Neural cell (in vitro differentiated cells): ENCODE measurements around the gene GPR25. TPM values are rescaled to one million over a fixed set of nuclear protein-coding genes. Genes with fewer than 3 reads are reported as not detected.

Experiments used
- H2AFZ ChIP-seq: fragments of 200-600, 300-800 bp; sonication (generic), shearing (Covaris generic); 2 replicates; pipeline ENCODE4 v1.6.0; 2014; ENCODE audit warnings: low read depth, mild to moderate bottlenecking, antibody characterized with exemption, low read length, moderate library complexity
- H3F3A ChIP-seq: fragments of 200-600 bp; shearing (Covaris generic); 2 replicates; pipeline ENCODE4 v1.6.1; 2016; ENCODE audit warnings: mild to moderate bottlenecking, moderate library complexity, mixed read lengths, antibody characterized with exemption, low read length; ENCODE audit not compliant: insufficient read depth, poor library complexity, severe bottlenecking
- H3K27ac ChIP-seq: fragments of 200-600, 300-800 bp; sonication (generic), shearing (Covaris generic); 2 replicates; pipeline ENCODE4 v1.5.1; 2014; ENCODE audit warnings: mild to moderate bottlenecking, low read length, moderate library complexity
- H3K27me3 ChIP-seq: fragments of 300-800, 200-600 bp; sonication (generic), shearing (Covaris generic); 2 replicates; pipeline ENCODE4 v1.6.0; 2014; ENCODE audit warnings: mild to moderate bottlenecking, low read depth, low read length, moderate library complexity; ENCODE audit not compliant: insufficient read depth
- H3K36me3 ChIP-seq: fragments of 300-800, 200-600 bp; sonication (generic), shearing (Covaris generic); 2 replicates; pipeline ENCODE4 v1.5.1; 2014; ENCODE audit warnings: mild to moderate bottlenecking, antibody characterized with exemption, low read length, moderate library complexity; ENCODE audit not compliant: insufficient read depth
- H3K4me2 ChIP-seq: fragments of 300-800, 200-600 bp; sonication (generic), shearing (Covaris generic); 2 replicates; pipeline ENCODE4 v1.6.0; 2014; ENCODE audit warnings: mild to moderate bottlenecking, low read length
- H3K4me3 ChIP-seq: fragments of 300-800, 200-600 bp; sonication (generic), shearing (Covaris generic); 2 replicates; pipeline ENCODE4 v1.5.1; 2014; ENCODE audit warnings: mild to moderate bottlenecking, low read length, moderate library complexity
- H3K79me2 ChIP-seq: fragments of 200-600 bp; shearing (Covaris generic); replicated peaks from 2 replicates; pipeline ENCODE4 v1.6.0; 2014; ENCODE audit warnings: mild to moderate bottlenecking, low read length, moderate library complexity; ENCODE audit not compliant: insufficient read depth
- H3K9ac ChIP-seq: fragments of 300-800, 200-600 bp; sonication (generic), shearing (Covaris generic); 2 replicates; pipeline ENCODE4 v1.6.1; 2016; ENCODE audit warnings: mild to moderate bottlenecking, low read length, mixed read lengths
- H3K9me2 ChIP-seq: fragments of 200-600 bp; shearing (Covaris generic); 2 replicates; pipeline ENCODE4 v1.6.1; 2016; ENCODE audit warnings: mild to moderate bottlenecking, low read length, mixed read lengths; ENCODE audit not compliant: insufficient read depth
- H3K9me3 ChIP-seq: fragments of 200-600, 300-800 bp; sonication (generic), shearing (Covaris generic); 2 replicates; pipeline ENCODE4 v1.6.1; 2016; ENCODE audit warnings: mild to moderate bottlenecking, mixed run types, low read length, moderate library complexity, mixed read lengths
- H4K20me1 ChIP-seq: fragments of 200-600 bp; shearing (Covaris generic); 2 replicates; pipeline ENCODE4 v1.6.1; 2016; ENCODE audit warnings: mild to moderate bottlenecking, mixed run types; ENCODE audit not compliant: insufficient read depth
- CTCF ChIP-seq: fragments of 450-650 bp; IDR thresholded peaks from 2 replicates; pipeline ENCODE4 v1.5.1; 2014; ENCODE audit warnings: antibody characterized with exemption, mild to moderate bottlenecking, moderate library complexity; ENCODE audit not compliant: poor library complexity, severe bottlenecking
- EP300 ChIP-seq: fragments of 450-650 bp; conservative IDR thresholded peaks from 2 replicates; pipeline ENCODE4 v1.6.1; 2014; ENCODE audit warnings: antibody characterized with exemption, mild to moderate bottlenecking, moderate library complexity; ENCODE audit not compliant: poor library complexity, severe bottlenecking
- EZH2 ChIP-seq: fragments of 200-600, 300-800 bp; shearing (Covaris generic), sonication (generic); IDR thresholded peaks from 2 replicates; pipeline ENCODE4 v1.6.1; 2014; ENCODE audit warnings: antibody characterized with exemption, low read length, borderline replicate concordance, mild to moderate bottlenecking; ENCODE audit not compliant: insufficient read depth, poor library complexity, severe bottlenecking
- MXI1 ChIP-seq: fragments of 450-650 bp; conservative IDR thresholded peaks from 2 replicates; pipeline ENCODE4 v1.6.1; 2014; ENCODE audit warnings: antibody characterized with exemption, mild to moderate bottlenecking; ENCODE audit not compliant: poor library complexity, severe bottlenecking
- POLR2AphosphoS5 ChIP-seq: IDR thresholded peaks from 2 replicates; pipeline ENCODE4 v1.6.1; 2012
- RAD21 ChIP-seq: fragments of 450-650 bp; conservative IDR thresholded peaks from 2 replicates; pipeline ENCODE4 v1.6.1; 2014; ENCODE audit warnings: antibody characterized with exemption, mild to moderate bottlenecking, moderate library complexity
- REST ChIP-seq: IDR thresholded peaks from 2 replicates; pipeline ENCODE4 v1.6.1; 2012; ENCODE audit warnings: borderline replicate concordance
- SMC3 ChIP-seq: fragments of 450-650 bp; conservative IDR thresholded peaks from 2 replicates; pipeline ENCODE4 v1.6.1; 2014; ENCODE audit warnings: antibody characterized with exemption, mild to moderate bottlenecking, moderate library complexity; ENCODE audit not compliant: poor library complexity
- TAF1 ChIP-seq: IDR thresholded peaks from 2 replicates; pipeline ENCODE4 v1.6.1; 2012; ENCODE audit warnings: low read depth
- polyA plus RNA-seq: library from polyadenylated mRNA; depleted of rRNA; stranded (reverse); fragments of >200 nt; gene quantifications from 2 replicates; pipeline ENCODE4 v1.2.3, GENCODE V29; 2014

Gene GPR25
- polyA plus RNA-seq, 1 donor from 2014 or later: not detected

GRCh38 chr1:200894712-200895442, 22.1 kb downstream of the GPR25 start, which contains the start of gene INAVA:
TSS of gene INAVA (plus strand) at chr1:200894900. CDS start at chr1:200898401, 3,501 bp downstream.
- Histone ChIP-seq H3F3A (no peaks in the 10 kb centered on the region), H4K20me1 (no peaks in the 10 kb centered on the region), H3K4me3 (no peak within 1 kb of the TSS), H3K79me2 (peaks cover 38% of the 10 kb centered on the region), H2AFZ (no peak within 1 kb of the TSS), H3K9ac (no peak within 1 kb of the TSS), H3K4me2 (no peak within 1 kb of the TSS), H3K9me3 (no peaks in the 10 kb centered on the region), H3K27ac (no peak within 1 kb of the TSS), H3K36me3 (no peaks in the 10 kb centered on the region), H3K9me2 (no peaks in the 10 kb centered on the region), H3K27me3 (no peaks in the 10 kb centered on the region)
- no peak for TF ChIP-seq EZH2
- no peak for TF ChIP-seq TAF1
- TF ChIP-seq REST: no peak
- TF ChIP-seq EP300: no peak
- no peak for TF ChIP-seq RAD21
- TF ChIP-seq POLR2AphosphoS5: no peak
- no peak for TF ChIP-seq SMC3
- TF ChIP-seq CTCF: no peak
- TF ChIP-seq MXI1: no peak

- TF ChIP-seq POLR2AphosphoS5: no peak
- H3F3A ChIP-seq: no peaks in the 10 kb centered on the region
- no peaks in the 10 kb centered on the region for H3K9me2 ChIP-seq
- H3K9ac ChIP-seq: no peak overlapping the region
- H3K4me3 ChIP-seq: no peak overlapping the region
- H3K27ac ChIP-seq: no peak overlapping the region
- no peaks in the 10 kb centered on the region for H4K20me1 ChIP-seq
- no peak overlapping the region for H3K4me2 ChIP-seq
- no peaks in the 10 kb centered on the region for H3K27me3 ChIP-seq
- no peaks in the 10 kb centered on the region for H3K36me3 ChIP-seq
- H3K9me3 ChIP-seq: no peaks in the 10 kb centered on the region
- peaks cover 36% of the 10 kb centered on the region for H3K79me2 ChIP-seq
- H2AFZ ChIP-seq: no peak overlapping the region
These were observed 22.6 kb downstream of the GPR25 start for GRCh38 chr1:200895443-200895789.
